ENCODE results near the gene MOB4.
"Not testable (repeated sequence)": the region's sequence is repeated elsewhere in the genome, so short reads cannot be mapped to it uniquely, and the experiment has no call there.

The MOB4 gene

GRCh38 chr2:197538412-197538811, 22.5 kb downstream of the MOB4 start:
- H3K27ac ChIP-seq: no peak overlapping the region
- no peak for DNase-seq (ENCODE audit: low spot score)
- no peak for TF ChIP-seq CTCF (conservative IDR thresholded peaks at IDR 0.05; ENCODE audit: low read depth)
- CTCF ChIA-PET: no interaction called here
- POLR2A ChIA-PET (ENCODE audit: low non-redundant PET): interaction anchor here (0.6 kb wide), 1 partner anchor 22 kb away, joined by 7 read pairs; no protein-coding TSS in a partner anchor

GRCh38 chr2:197539734-197540133, 23.9 kb downstream of the MOB4 start:
- H3K27ac ChIP-seq: no peak overlapping the region
- ChIA-PET CTCF (no interaction called here), POLR2A (ENCODE audit: low non-redundant PET) (no interaction called here)
- DNase-seq (ENCODE audit: low spot score): no peak
- no peak for TF ChIP-seq CTCF (conservative IDR thresholded peaks at IDR 0.05; ENCODE audit: low read depth)

DNA sequence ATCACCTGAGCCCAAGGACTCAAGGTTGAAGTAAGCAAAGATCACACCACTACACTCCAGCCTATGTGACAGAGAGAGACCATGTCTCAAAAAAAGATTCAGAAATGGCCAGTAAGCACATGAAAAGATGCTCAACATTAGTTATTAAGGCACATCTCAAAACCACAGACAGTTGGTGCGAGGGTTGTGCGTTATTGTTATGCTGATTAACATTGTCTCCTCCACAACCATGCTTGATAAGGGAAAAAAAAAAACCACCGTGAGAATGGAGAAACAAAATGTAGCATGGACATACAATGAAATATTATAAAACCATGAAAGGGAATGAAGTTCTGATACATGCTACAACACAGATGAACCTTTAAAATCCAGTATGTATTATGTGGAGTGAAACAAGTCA, 27.3 kb downstream of the MOB4 start:
- no peak for DNase-seq (ENCODE audit: low spot score)
- H3K27ac ChIP-seq: no peak overlapping the region
- POLR2A ChIA-PET (ENCODE audit: low non-redundant PET): no interaction called here
- CTCF ChIA-PET: interaction anchor here (0.7 to 1.0 kb wide), 2 partner anchors 8 to 12 kb away, joined by 4 read pairs; no protein-coding TSS in a partner anchor
- no peak for TF ChIP-seq CTCF (conservative IDR thresholded peaks at IDR 0.05; ENCODE audit: low read depth)

DNA sequence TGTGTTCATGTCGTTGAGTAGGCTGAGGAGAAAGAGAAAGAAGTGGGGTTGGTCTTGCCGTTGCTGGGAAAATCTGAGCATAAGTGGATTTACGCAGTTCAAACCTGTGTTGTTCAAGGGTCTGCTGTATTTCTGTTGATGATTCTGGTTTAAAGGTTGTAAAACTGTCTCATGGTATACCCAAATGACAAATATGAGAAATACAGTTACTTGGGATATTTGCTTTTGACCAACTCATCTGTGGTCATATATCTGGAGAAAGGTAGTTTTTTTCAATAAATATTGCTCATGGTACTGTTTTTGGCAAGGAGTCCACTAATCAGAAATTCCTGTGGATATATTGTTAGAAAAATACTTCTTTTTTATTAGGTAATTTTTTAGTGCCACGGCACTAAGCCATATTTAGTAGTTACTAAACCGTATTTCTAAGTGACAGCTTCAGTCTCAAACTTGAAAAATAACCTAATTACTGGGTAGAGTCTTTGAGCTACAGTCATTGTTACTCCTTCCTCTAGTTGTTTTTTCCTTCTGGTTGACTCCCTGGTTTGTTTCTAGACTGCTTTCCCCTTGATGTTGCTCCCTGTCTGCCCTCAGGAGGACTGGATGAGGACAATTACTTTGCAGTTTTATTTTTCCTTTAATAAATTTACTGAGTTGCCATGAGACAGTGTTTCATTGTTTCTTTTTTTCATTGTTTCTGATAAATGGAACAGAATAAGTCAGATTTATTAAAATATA, 31.5 kb downstream of the MOB4 start:
- no peak for DNase-seq (ENCODE audit: low spot score)
- ChIA-PET POLR2A (ENCODE audit: low non-redundant PET) (no interaction called here), CTCF (no interaction called here)
- no peak for TF ChIP-seq CTCF (conservative IDR thresholded peaks at IDR 0.05; ENCODE audit: low read depth)
- no peak overlapping the region for H3K27ac ChIP-seq

- POLR2A ChIA-PET (ENCODE audit: low non-redundant PET): no interaction called here
- no peak for TF ChIP-seq CTCF (conservative IDR thresholded peaks at IDR 0.05; ENCODE audit: low read depth)
- no peak for DNase-seq (ENCODE audit: low spot score)
- CTCF ChIA-PET: interaction anchor here (0.6 kb wide), 1 partner anchor 41 kb away, joined by 5 read pairs; no protein-coding TSS in a partner anchor
- no peak overlapping the region for H3K27ac ChIP-seq
Observed at GRCh38 chr2:197548582-197548981, 32.7 kb downstream of the MOB4 start.

GRCh38 chr2:197551260-197551659, 35.4 kb downstream of the MOB4 start:
- CTCF ChIA-PET: interaction anchor here (1.0 kb wide), 1 partner anchor 9 kb away, joined by 4 read pairs; no protein-coding TSS in a partner anchor
- H3K27ac ChIP-seq; DNase-seq (ENCODE audit: low spot score); POLR2A ChIA-PET (ENCODE audit: low non-redundant PET): not testable (repeated sequence)

DNA sequence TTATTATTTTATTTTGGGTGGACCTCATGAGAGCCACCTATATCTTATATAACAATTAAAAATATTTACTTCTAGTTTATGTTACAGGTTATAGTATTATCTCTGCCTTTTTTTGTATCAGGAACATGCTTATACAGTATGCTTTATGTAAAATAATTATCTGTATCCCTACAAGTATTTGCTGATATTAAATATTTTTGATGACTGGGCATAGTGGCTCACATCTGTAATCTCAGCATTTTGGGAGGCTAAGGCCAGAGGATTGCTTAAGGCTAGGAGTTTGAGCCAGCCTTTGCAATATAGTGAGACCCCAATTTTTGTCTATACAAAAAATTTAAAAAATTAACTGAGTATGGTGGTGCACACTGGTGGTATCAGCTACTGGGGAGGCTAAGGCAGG, 39.6 kb downstream of the MOB4 start:
- POLR2A ChIA-PET (ENCODE audit: low non-redundant PET): no interaction called here
- no peak for TF ChIP-seq CTCF (conservative IDR thresholded peaks at IDR 0.05; ENCODE audit: low read depth)
- H3K27ac ChIP-seq: no peak overlapping the region
- DNase-seq (ENCODE audit: low spot score): no peak
- CTCF ChIA-PET: no interaction called here

Data from RWPE1 (cell line).